Gastroesophageal sphincter (tissue), 4 donors: ENCODE measurements around the gene SH3GLB2. TPM values are rescaled to one million over a fixed set of nuclear protein-coding genes. Genes with fewer than 3 reads are reported as not detected.

Experiments
- ATAC-seq: fragments of 150-250 bp; one replicate; pipeline ENCODE4 v1.9.1; 2016; ENCODE audit warnings: mild to moderate bottlenecking, moderate library complexity
- H3K27ac ChIP-seq, 4 donors: fragments of 200-600 bp; sonication (generic) in 3 of 4; 1 replicate in 3 of 4; 2 replicates in 1 of 4; pipeline ENCODE4 v1.5.1; 2016 to 2019
- H3K27me3 ChIP-seq: fragments of 200-600 bp; sonication (generic); one replicate; pipeline ENCODE4 v1.5.1; 2019
- H3K36me3 ChIP-seq, 2 donors: fragments of 200-600 bp; sonication (generic); one replicate each; pipeline ENCODE4 v1.5.1; 2019; ENCODE audit warnings: control low read depth in 1 of 2
- H3K4me1 ChIP-seq, 3 donors: fragments of 200-600 bp; sonication (generic); 1 replicate in 2 of 3; 2 replicates in 1 of 3; pipeline ENCODE4 v1.5.1; 2016 to 2019; ENCODE audit warnings: control low read depth in 2 of 3
- H3K4me3 ChIP-seq, 2 donors: fragments of 200-600 bp; sonication (generic); one replicate each; pipeline ENCODE4 v1.5.1; 2019; ENCODE audit warnings: mild to moderate bottlenecking in 1 of 2, moderate library complexity in 1 of 2
- H3K9me3 ChIP-seq, 3 donors: fragments of 200-600 bp; sonication (generic); one replicate each; pipeline ENCODE4 v1.5.1; 2017 to 2019; ENCODE audit warnings: control low read depth in 2 of 3
- EP300 ChIP-seq: sonication (generic); formaldehyde crosslinking; IDR thresholded peaks from one replicate; pipeline ENCODE4 v1.6.1; 2017; ENCODE audit warnings: antibody characterized with exemption, mild to moderate bottlenecking
- POLR2A ChIP-seq, 2 donors: fragments of 450-650 bp; IDR thresholded peaks; one replicate each; pipeline ENCODE4 v1.6.1; 2017; ENCODE audit warnings: antibody characterized with exemption in 2 of 2, mild to moderate bottlenecking in 2 of 2, moderate library complexity in 1 of 2
- POLR2AphosphoS5 ChIP-seq: sonication (generic); formaldehyde crosslinking; IDR thresholded peaks from one replicate; pipeline ENCODE4 v1.6.1; 2017; ENCODE audit warnings: antibody characterized with exemption
- WGBS, 2 donors: methylation state at CpG; one replicate each; pipeline ENCODE4 v1.1.5; 2018; ENCODE audit warnings: low coverage in 1 of 2; 5-methylcytosine and 5-hydroxymethylcytosine counted together
- total RNA-seq, 4 donors: library from RNA; depleted of rRNA; stranded (reverse); fragments of >200 nt; gene quantifications; one replicate each; pipeline ENCODE4 v1.1.0, GENCODE V29; 2016
- TF ChIP-seq, protein P1 (sequence below), 4 experiments: fragments of 200-600 bp in 2 of 4; fragments of 450-650 bp in 2 of 4; sonication (generic) in 1 of 4; IDR thresholded peaks; one replicate each; pipeline ENCODE4 v1.5.1; 2017 to 2019; ENCODE audit warnings: antibody characterized with exemption in 4 of 4, mild to moderate bottlenecking in 2 of 4, moderate library complexity in 2 of 4

SH3GLB2 gene
- total RNA-seq, 4 donors from 2014 or later = 80.3 to 123 (median 83.6) TPM

DNA sequence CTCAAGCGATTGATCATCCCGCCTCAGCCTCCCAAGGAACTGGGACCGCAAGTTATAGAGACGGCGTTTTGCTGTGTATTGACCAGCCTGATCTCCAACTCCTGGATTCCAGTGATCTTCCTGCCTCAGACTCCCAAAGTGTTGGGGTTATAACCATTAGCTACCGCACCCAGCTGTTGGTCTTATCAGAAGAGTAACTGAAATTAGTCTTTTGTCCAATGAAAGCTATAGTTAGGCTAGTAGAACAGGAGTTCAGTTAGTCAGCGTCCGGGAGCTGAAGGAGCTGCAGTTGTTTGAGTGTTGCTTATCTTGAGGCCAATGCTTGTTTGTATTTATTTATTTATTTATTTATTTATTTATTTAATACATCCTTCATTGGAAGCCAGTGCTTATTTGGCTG lies 5.1 kb upstream of the SH3GLB2 start:
- TF ChIP-seq EP300 (no peak), POLR2A (IDR thresholded peaks at IDR 0.05) (no peak), POLR2AphosphoS5 (no peak)
- TF ChIP-seq, protein P1, sequence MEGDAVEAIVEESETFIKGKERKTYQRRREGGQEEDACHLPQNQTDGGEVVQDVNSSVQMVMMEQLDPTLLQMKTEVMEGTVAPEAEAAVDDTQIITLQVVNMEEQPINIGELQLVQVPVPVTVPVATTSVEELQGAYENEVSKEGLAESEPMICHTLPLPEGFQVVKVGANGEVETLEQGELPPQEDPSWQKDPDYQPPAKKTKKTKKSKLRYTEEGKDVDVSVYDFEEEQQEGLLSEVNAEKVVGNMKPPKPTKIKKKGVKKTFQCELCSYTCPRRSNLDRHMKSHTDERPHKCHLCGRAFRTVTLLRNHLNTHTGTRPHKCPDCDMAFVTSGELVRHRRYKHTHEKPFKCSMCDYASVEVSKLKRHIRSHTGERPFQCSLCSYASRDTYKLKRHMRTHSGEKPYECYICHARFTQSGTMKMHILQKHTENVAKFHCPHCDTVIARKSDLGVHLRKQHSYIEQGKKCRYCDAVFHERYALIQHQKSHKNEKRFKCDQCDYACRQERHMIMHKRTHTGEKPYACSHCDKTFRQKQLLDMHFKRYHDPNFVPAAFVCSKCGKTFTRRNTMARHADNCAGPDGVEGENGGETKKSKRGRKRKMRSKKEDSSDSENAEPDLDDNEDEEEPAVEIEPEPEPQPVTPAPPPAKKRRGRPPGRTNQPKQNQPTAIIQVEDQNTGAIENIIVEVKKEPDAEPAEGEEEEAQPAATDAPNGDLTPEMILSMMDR (IDR thresholded peaks at IDR 0.05) = no peak

DNA sequence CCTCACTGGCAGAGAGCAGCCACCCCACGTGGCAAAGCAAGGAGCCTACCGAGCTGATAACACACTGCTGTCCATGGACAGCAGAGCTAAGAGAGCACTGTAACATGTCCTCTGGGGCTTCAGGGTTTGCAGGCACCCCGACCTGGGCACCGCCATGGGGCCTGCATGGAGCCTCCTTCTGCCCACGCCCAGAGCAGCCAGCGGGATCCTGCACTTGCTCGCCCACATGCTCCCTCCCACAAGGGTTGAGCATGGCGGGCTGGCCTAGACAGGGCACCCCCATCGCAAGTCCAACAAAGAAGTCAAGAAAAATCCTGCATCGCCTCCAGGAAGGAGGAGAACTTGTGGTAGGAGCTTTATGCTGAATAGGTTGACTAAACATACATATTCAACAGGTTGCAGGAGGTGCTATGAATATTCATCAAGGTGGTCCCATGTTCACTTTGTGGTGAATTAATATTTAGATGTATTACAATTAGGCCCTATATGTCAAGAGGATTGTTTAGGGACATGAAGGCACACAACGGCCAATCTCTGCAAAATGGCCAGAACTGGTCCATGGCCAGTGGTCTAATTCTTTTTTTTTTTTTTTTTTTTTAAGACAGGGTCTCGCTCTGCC lies 4.5 kb upstream of the SH3GLB2 start:
- Histone ChIP-seq H3K9me3 (no peaks in the 10 kb centered on the region), H3K4me1 (peaks cover 0 to 27% (median 12%) of the 10 kb centered on the region in 3 donors), H3K4me3 (no peak overlapping the region), H3K27ac (no peak overlapping the region), H3K36me3 (no peaks in the 10 kb centered on the region), H3K27me3 (no peaks in the 10 kb centered on the region)
- TF ChIP-seq EP300 (no peak), POLR2A (IDR thresholded peaks at IDR 0.05) (no peak), POLR2AphosphoS5 (no peak)
- TF ChIP-seq, protein P1 (IDR thresholded peaks at IDR 0.05) = no peak
- ATAC-seq = no peak
- WGBS, 2 donors = 74 to 80% methylated on average over 4 to 8 of the region's 12 CpGs

More for the DNA sequence above, 5.1 kb upstream of the SH3GLB2 start:
- WGBS, 2 donors = 74 to 92% methylated on average over 7 to 8 of the region's 8 CpGs
- H3K9me3 ChIP-seq = no peaks in the 10 kb centered on the region
- no peak for ATAC-seq
- no peak overlapping the region for H3K4me3 ChIP-seq
- no peak overlapping the region for H3K27ac ChIP-seq
- H3K27me3 ChIP-seq = no peaks in the 10 kb centered on the region
- H3K4me1 ChIP-seq = peaks cover 0 to 31% (median 18%) of the 10 kb centered on the region in 3 donors
- no peaks in the 10 kb centered on the region for H3K36me3 ChIP-seq

DNA sequence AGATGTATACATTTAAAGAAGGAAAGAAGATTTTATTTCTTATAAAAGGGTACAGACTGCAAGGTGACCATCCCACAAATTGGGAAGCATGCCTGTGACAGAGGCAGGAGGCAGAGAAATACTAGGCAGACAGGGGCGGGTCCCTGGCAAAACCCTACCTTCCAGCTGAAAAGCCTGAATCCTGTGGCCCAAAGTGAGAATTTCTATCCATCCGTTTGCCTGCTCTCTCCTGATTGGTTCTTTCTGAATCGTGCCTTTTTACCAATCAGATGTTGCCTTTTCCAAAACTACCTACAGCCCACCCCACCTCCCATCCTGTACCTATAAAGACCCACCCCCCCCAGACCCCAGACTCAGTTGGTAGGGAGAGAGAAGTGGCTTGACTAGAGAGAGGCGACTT lies 3.4 kb upstream of the SH3GLB2 start:
- peaks cover 0 to 29% (median 16%) of the 10 kb centered on the region in 3 donors for H3K4me1 ChIP-seq
- TF ChIP-seq EP300 (no peak), POLR2AphosphoS5 (no peak), POLR2A (IDR thresholded peaks at IDR 0.05) (no peak)
- TF ChIP-seq, protein P1 (IDR thresholded peaks at IDR 0.05) = no peak
- 56 to 83% methylated on average over 1 to 2 of the region's 4 CpGs for WGBS, 2 donors
- no peaks in the 10 kb centered on the region for H3K27me3 ChIP-seq
- H3K36me3 ChIP-seq = no peaks in the 10 kb centered on the region
- H3K4me3 ChIP-seq = no peak overlapping the region
- H3K27ac ChIP-seq = no peak overlapping the region
- no peak for ATAC-seq
- H3K9me3 ChIP-seq = no peaks in the 10 kb centered on the region

DNA sequence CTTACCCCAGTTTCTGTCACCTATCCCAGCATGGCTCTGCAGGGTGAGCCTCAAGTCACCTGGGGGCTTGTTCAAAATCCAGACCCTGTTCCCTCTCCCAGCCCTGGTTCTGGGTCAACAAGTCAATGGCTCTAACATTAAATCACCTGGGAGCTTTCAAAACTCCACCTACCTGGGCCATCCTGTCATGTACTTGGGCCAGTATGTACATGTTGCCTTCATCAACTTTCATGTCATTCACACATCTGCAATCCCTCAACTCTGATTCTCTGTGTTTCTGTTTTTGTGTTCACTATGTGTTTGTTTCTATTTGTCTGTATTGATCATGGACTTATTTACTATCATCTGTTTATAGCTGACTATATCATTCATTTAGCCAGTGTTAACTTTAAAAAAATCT lies 2.1 kb upstream of the SH3GLB2 start:
- H3K9me3 ChIP-seq = no peaks in the 10 kb centered on the region
- ATAC-seq = no peak

More for the DNA sequence above, 2.1 kb upstream of the SH3GLB2 start:
- no peaks in the 10 kb centered on the region for H3K27me3 ChIP-seq
- H3K4me3 ChIP-seq = no peak overlapping the region
- no peak overlapping the region for H3K27ac ChIP-seq
- H3K4me1 ChIP-seq = peaks cover 0 to 32% (median 22%) of the 10 kb centered on the region in 3 donors
- no peaks in the 10 kb centered on the region for H3K36me3 ChIP-seq
- no peak for TF ChIP-seq POLR2AphosphoS5
- TF ChIP-seq, protein P1 (IDR thresholded peaks at IDR 0.05) = no peak
- TF ChIP-seq EP300 = no peak
- TF ChIP-seq POLR2A (IDR thresholded peaks at IDR 0.05) = no peak
